H1 (cell line): Measurements from ENCODE around the gene F2RL2.

Source experiments
- CHD2 ChIP-seq: IDR thresholded peaks from 2 replicates; pipeline ENCODE4 v1.6.1; 2012; ENCODE audit warnings: low read length, improper control_type of control experiment
- JUND ChIP-seq: IDR thresholded peaks from 2 replicates; pipeline ENCODE4 v1.6.1; 2011; ENCODE audit warnings: mild to moderate bottlenecking, improper control_type of control experiment, low read length
- SP4 ChIP-seq: IDR thresholded peaks from 2 replicates; pipeline ENCODE4 v1.6.1; 2012; ENCODE audit warnings: low read length, inconsistent platforms
- TBP ChIP-seq: IDR thresholded peaks from 2 replicates; pipeline ENCODE4 v1.6.1; 2011; ENCODE audit warnings: low read depth, low read length, improper control_type of control experiment

DNA sequence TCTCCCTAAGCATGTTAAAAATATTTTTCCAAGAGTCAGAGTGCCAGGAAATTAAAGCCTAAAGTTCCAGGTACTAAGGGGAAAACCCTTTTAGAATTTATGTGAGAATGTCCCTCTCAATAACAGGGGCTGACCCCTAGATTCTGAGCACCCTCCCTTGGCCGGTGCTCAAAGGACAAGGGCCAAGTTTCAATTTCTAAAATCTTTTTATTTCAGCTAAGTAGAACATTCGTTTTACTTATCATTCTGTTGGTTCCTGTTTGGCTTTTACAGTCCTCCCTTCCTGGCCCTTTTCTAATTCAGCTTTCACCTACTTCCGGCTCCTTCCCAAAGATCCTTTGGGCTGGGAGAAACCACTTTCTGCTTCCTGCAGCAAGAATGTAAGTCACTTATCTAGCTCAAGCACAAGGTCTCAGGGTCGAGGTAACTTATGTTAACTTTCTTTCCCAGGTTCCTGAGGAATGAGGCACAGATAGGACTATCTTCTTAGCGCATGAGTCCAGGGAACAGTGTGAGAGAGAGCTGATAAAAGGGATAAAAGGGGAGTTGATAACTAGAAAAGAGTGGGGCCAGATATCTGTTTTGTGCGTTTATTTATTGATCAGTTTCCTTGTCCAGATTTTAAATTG is 34.6 kb upstream of the F2RL2 start:
- TF ChIP-seq CHD2 (no peak), TBP (no peak), SP4 (no peak), JUND (no peak)
